CD4-positive, alpha-beta T cell treated with Interleukin-2 at 100 ng/mL for 4 hours (primary cell): Measurements from ENCODE around the gene OR2AT4.
"Not testable (repeated sequence)": the region's sequence is repeated elsewhere in the genome, so short reads cannot be mapped to it uniquely, and the experiment has no call there.

ENCODE experiments used
- DNase-seq: peaks from one replicate; pipeline ENCODE4 v3.0.0-alpha.2; 2020; ENCODE audit warnings: low spot score

OR2AT4 gene

DNA sequence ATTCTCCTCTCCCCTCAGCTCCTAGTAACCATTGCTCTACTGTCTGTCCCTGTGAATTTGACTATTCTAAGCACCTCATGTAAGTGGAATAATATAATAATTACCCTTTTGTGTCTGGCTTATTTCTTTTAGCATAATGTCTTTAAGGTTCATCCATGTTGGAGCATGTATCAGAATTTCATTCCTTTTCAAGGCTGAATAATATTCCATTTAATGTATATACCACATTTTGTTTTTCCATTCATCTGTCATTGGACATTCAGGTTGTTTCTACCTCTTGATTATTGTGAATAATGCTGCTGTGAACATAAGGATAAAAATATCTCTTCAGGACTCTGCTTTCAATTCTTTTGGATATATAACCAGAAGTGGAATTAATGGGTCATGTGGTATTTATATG lies 28.1 kb downstream of the OR2AT4 start:
- DNase-seq = no peak

DNA sequence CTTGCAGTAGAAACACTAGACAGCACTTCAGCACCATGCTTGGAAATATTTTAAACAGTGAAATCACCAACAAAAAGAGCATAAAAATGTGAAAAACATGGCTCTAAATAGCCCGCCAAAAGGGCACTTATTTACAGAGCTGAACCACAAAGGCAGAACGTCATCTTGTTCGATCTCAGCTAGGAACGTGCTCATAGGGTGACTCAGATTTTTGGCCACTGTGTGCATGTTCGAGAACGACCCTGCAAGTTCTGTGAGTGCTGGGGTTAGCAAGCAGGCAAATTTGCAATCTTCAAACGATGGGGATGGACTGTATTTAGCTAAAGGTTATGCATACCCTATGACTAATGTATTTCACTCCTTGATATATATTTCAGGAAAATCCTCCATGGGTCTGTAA lies 30.6 kb downstream of the OR2AT4 start:
- no peak for DNase-seq

DNA sequence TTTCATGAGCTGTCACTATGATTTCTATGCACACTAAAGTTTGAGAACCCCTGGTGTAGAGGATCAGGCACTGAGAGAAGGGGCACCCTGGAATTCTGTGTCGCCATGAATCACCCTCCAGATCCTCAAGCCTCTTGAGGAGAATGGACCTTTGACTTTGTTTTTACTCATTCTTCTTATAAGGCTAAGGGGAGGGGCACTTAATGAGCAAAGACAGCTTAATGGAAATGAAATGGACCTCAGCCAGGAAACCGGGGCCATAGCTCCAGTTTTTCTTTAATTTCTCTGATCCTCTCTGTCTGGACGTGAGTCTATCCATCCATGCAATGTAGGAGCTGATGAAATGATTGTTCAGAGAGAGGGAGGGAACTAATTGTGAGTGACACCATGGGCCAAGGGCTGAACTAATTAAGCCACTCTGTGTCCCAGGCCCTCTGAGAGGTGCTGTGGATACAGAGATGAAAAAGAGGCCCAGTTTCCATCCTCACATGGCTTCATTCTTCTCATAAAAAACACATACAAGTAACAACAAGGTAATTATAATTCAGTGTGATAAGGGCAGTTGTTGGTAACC lies 32.8 kb downstream of the OR2AT4 start:
- no peak for DNase-seq

DNA sequence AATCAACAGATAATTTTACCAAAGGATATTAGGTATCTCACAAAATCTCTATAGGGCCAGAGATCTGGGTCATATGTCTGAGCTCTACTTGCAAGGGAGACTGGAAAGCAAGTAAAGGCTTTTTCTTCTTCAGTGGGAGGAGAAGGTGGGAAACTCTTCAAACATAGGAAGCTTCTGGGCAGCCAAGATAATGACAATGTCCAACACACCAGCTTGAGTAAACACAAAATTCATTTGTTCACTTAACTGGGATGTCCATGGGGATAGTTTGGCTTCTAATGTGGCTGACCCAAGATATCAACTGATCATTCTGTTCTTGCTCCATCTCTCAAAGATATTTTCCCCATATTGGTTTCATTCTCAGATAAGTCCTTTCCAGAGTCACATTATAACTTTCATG lies 37.4 kb downstream of the OR2AT4 start:
- DNase-seq = no peak

DNA sequence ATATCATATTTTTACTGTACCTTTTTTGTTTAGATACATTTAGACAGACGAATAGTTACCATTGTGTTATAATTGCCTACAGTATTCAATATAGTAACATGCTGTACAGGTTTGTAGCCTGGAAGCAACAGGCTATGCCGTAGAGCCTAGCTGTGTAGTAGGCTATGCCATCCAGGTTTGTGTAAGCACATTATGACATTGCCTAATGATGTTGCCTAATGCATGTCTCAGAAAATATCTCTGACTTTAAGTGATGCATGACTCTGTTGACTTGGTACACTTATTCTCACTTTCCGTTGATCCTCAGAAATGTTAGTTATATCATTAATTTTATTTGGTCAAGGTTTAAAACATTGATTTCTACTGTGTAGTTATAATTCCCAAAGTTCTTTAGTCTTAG lies 39.9 kb downstream of the OR2AT4 start:
- no peak for DNase-seq

DNA sequence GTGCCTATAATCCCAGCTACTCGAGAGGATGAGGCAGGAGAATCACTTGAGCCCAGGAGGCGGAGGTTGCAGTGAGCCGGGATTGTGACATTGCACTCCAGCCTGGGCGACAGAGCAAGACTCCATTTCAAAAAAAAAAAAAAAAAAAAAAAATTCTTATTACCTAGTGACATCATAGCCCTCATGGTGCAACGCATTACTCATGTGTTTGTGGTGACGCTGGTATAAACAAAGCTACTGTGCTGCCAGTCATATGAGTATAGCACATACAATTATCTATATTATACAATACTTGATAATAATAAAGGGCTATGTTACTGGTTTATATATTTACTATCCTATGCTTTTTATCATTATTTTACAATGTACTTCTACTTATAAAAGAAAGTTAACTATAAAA lies 41.2 kb downstream of the OR2AT4 start:
- DNase-seq = no peak

DNA sequence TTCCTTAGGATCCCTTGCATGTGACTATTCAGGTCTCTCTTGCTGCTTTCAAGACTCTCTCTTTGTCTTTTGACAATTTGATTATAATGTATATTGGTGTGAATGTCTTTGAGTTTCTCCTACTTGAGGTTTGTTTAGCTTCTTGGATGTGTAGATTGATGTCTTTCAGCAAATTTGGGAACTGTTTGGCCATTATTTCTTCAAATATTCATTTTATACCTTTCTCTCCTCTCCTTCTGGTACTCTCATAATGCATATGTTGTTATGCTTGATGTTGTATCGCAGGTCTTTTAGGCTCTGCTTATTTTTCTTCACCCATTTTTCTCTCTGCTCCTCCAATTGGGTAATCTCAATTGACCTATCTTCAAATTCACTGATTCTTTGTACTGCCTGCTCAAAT lies 44.2 kb downstream of the OR2AT4 start:
- no peak for DNase-seq

DNA sequence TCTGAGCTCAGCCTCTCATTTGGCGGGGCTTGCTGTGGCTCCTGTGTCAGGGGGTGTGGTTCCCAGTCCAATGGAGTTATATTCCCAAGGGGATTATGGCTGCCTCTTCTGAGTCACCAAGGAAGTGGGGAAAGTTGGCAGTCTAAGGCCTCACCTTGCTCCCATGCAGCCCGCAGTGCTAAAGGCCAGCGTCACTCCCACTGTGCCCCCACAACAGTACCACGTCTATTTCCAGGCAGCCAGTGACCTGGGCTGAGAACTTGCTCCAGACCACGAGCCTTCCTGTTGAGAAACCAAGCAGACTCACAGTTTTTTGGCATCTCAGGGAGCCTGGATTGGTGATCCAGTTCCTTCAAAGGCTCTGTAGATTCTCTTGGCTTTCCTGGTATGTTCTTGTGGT lies 45.6 kb downstream of the OR2AT4 start:
- no peak for DNase-seq

DNA sequence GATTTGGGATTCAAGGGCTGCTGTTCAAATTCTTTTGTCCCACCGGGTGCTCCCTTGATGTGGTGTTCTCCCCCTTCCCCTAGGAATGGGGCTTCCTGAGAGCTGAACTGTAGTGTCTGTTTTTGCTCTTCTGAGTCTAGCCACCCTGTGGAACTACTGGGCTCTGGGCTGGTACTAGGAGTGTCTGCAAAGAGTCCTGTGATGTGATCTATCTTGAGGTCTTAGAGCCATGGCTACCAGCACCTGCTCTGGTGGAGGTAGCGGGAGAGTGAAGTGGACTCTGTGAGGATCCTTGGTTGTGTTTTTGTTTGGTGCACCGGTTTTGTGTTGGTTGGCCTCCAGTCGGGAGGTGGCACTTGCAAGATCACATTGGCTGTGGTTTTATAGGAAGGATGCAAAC lies 46.2 kb downstream of the OR2AT4 start:
- no peak for DNase-seq

DNA sequence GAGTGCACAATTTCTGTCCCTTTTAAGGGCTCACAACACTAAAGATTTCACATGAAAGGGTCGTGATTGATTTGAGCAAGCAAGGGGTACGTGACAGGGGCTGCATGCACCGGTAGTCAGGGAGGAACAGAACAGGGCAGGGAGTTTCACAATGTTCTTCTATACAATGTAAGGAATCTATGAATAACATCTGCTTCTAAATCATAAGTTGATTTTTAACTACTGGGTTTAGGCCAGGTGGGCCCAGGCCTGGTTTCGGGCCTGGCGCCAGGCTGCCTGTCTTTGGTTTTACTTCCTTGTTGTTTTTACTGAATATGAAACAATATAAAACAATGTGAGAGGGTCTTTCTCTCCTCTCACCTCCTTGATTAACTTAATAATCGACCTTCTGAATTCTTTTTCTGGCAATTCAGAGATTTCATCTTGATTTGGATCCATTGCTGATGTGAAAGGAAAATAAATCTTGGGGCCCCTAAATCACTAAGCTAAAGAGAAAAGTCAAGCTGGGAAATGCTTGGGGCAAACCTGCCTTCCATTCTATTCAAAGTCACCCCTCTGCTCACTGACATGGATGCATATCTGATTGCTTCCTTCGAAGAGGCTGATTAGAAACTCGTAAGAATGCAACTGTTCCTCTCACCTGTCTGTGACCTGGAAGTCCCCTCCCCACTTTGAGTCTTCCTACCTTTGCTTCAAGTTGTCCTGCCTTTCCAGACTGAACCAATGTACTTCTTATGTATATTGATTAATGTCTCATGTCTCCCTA lies 47.0 kb downstream of the OR2AT4 start:
- DNase-seq = not testable (repeated sequence)

DNA sequence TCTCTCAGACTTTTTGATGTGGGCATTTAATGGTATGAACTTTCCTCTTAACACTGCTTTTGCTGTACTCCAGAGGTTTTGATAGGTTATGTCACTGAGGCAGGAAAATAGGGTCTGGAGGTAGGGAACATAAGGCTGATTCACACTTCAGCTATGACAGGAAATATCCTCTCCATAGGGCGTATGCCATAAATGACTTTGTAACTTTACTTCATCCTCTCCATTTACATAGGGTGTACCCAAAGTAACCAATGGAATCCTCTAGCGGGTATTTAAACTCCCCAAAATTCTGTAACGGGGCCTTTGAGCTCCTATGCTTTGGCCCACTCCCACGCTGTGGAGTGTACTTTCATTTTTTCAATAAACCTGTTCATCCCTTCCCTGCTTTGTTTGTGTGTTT lies 49.5 kb downstream of the OR2AT4 start:
- no peak for DNase-seq

DNA sequence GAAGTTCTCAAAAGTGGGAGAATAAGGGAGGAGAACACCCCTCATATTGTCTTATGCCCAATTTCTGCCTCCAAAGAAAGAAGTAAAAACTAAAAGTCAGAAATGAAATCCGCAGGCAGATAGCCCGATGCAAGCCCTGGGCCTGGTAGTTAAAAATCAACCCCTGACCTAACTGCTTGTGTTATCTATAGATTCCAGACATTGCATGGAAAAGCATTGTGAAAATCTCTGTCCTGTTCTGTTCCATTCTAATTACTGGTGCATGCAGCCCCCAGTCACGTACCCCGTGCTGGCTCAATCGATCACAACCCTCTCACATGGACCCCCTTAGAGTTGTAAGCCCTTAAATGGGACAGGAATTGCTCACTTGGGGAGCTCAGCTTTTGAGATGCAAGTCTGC lies 50.0 kb downstream of the OR2AT4 start:
- DNase-seq = not testable (repeated sequence)

DNA sequence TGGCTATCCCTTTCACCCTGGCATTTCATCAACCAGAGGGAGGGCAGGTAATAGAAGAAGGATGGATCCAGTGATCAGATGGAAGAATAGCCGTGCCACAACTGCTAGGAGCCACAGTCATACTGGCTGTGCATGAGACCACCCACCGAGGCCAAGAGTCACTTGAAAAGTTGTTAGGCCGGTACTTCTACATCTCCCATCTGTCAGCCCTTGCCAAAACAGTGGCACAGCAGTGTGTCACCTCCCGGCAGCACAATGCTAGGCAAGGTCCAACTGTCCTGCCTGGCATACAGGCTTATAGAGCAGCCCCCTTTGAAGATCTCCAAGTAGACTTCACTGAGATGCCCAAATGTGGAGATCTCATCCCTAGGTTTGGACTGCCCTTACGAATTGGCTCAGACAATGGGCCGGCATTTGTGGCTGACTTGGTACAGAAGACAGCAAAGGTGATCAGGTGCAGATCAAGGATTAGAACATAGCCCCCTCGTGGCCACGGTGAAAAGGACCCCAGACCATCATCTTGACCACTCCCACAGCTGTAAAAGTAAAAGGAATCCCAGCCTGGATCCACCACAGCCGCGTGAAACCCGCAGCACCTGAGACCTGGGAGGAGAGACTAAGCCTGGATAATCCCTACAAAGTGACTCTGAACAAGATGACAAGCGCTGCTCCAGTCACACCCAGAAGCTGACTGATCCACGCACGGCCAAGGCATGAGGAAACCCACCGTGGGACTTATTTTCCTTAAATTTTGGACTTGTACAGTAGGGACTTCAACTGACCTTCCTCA lies 52.1 kb downstream of the OR2AT4 start:
- not testable (repeated sequence) for DNase-seq

DNA sequence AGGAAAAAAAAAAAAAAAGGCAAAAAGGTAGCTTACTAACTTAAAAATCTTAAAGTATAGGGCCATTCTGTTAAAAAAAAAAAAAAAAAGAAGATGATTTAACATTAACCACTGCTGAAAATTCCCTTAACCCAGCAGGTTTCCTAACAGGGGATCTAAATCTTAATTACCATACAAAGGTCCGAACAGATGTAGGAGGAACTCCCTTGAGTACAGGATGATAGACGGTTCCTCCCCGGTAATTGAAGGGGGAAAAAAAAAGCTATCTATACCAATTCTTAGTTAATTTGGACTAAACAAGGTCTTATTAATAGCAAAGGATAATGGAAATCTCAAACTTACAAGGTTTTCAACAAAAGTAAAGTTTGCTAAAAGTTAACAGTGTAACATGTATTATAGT lies 54.9 kb downstream of the OR2AT4 start:
- DNase-seq = not testable (repeated sequence)

DNA sequence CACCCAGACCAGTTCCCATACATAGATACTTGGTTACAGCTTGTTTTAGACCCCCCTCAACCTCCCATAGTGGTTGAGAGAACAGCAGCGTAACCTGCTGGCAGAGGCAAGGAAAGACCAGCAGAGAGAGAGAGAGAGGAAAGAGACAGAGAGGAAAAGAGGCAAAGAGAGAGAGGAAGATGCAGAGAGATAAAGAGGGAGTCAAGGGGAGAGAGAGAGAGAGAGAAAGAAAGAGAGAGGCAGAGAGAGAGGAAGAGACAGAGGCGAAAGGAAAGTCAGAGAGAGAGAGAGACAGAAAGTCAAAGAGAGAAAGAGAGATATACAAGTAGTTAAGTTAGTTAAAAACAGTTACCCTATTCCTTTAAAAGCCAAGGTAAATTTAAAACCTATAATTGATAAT lies 55.4 kb downstream of the OR2AT4 start:
- no peak for DNase-seq

DNA sequence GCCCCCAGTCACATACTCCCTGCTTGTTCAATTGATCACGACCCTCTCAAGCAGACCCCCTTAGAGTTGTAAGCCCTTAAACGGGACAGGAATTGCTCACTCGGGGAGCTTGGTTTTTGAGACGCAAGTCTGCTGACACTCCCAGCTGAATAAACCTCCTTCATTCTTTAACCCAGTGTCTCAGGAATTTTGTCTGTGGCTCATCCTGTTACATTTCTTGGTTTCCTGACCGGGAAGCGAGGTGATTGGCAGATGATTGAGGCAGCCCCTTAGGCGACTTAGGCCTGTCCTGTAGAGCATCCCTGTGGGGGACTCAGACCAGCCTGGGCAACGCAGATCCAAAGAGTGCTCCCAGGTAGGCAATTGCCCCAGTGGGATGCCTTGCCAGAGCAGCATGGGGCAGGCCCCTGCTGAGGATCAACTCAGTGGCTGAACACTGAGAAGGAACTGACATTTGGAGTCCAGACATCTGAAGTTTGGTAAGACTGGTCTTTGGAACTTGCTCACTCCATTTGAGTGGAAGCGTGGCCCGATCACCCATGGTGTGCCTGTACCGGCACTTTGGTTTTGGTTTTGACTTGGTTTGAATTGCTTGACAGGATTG lies 56.4 kb downstream of the OR2AT4 start:
- no peak for DNase-seq

DNA sequence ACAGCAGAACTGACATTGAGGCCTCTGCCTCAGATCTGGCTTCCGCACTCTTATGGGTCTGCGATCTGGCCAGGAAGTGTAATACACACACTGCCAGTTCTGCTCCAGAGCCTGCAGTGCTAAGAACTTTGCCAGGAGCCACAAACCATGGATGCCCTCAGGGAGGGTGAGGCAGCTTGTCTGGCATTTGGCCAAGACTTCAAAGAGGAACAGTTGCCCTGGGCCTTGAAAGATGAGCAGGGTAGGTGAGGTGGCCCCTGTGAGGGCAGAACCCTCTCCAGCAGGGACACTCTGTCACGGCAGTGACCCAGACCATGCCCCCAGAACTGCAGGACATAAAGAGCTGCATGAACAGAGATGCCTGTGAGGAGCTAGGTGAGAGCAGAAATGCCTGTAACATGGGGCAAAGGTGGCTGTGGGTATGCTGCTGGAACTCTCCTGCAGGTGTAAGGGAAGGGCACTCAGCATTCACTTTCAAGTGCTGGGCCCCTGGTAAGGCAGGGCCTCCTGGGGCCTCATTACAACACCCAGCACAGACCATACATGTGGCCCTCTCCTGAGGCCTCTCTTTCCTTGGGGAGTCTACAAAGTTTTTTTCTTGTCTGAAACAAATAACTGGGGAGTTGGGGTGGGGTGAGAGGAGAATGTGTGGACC lies 60.6 kb downstream of the OR2AT4 start:
- no peak for DNase-seq

DNA sequence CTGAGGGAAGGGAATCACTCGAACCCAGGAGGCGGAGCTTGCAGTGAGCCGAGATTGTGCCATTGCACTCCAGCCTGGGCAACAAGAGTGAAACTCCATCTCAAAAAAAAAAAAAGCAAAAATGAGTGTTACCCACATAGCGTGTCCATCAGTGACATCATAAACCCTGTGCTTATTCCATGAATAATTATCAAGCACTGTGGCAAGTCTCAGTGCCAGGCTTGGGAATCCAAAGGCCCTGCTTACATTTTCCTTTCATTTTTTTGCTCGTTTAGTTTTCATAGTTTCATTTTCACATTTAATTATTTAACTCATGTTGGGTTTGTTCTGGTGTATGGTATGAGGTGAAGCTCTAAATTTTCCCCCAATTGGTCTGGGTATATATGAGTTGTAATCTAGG lies 61.4 kb downstream of the OR2AT4 start:
- no peak for DNase-seq

DNA sequence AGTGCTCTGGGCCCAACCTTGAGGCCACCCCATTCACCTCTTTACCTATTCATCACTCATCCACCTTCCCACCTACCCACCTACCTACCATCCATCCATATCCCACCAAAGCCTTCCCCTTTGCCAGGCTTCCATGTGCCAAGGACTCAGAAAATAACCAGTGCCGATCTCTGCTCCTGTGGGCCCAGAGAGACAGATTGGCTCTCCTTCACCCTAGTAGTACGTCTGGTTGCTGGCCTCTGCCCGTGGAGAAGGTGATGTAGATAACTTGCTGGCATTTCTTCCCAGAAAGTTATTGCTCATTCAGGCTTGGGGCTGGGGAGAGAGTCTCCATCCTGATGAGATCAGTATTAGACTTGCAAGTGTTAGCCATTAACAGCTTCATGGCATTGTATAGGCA lies 62.8 kb downstream of the OR2AT4 start:
- no peak for DNase-seq

DNA sequence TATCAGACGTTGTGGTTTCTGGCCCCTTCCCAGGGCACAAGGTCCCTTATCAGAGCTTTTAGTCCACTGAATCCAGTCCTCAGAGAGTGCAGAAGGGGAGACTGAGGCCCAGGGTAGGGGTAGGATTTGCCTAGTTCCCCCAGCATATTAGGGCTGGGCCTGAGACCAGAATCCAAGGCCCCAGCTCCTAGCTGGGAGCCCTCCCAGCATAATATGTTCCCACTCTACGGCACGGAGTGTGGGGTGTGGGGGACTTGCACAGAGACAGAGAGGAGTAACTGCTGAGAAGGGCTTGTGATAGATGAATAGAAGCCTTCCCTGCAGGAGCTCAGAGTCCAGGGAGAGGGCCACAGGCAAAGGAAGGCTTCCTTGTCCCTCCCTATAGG lies 64.1 kb downstream of the OR2AT4 start:
- DNase-seq = no peak

DNA sequence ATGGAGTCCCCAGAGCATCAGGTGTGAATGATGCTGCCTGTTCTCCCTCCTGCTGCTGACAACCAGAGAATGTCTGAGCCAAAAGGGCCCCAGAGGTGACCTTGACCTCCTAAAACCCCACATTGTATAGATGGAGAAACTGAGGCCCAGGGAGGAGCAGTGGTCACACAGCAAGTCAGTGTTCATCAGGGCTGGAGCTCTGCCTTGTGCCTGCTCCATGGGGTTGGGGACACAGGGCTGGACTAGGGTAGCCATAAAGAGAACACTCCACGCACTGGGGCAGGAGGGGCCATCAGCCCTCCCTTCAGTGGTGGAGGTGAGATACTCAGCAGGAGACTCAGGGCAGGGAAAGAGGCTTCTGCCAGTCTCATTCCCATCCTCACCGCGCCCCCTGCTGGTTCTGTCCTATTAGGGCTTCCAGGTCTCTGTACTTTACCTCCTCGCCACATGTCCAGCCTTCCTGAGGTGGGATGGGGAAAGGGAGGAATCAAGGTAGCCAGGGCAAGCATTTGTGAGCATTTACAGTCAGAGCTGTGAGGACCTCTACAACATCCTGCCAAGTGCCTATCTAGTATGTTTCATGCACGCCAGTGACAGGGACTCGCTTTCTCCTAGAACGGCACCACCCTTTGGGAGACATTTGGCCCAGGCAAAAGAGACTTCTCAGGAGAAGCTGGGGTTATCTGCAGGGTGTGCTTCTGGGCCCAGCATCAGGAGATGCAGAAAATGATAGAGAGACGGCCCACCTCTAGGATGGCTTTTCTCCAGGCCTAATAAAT lies 64.7 kb downstream of the OR2AT4 start:
- DNase-seq = peak; percentile 42
